HG03039 (cell line): Measurements from ENCODE around the gene SHROOM2.
"Not testable (repeated sequence)": the region's sequence is repeated elsewhere in the genome, so short reads cannot be mapped to it uniquely, and the experiment has no call there.

Experiments used
- ATAC-seq: cut with Tn5 transposase; IDR thresholded peaks from one replicate; pipeline ENCODE4 v1.9.1; 2021; ENCODE audit warnings: mild to moderate bottlenecking, moderate library complexity; ENCODE audit not compliant: unreplicated experiment

The SHROOM2 gene

GRCh38 chrX:9785944-9786797 lies at the start of gene SHROOM2:
TSS of gene SHROOM2 (plus strand) at chrX:9786429. CDS start at chrX:9786546, 117 bp downstream.
- ATAC-seq, result no peak

GRCh38 chrX:9737363-9737762 lies 48.9 kb upstream of the SHROOM2 start:
- ATAC-seq, result no peak

GRCh38 chrX:9738151-9738550 lies 48.1 kb upstream of the SHROOM2 start:
- ATAC-seq, result no peak

GRCh38 chrX:9739130-9739529 lies 47.1 kb upstream of the SHROOM2 start:
- no peak for ATAC-seq

- ATAC-seq, result no peak
These were observed 40.7 kb upstream of the SHROOM2 start for GRCh38 chrX:9745417-9746115.

GRCh38 chrX:9746148-9746888 lies 39.9 kb upstream of the SHROOM2 start:
- ATAC-seq, result no peak

- no peak for ATAC-seq
These were observed 38.6 kb upstream of the SHROOM2 start for GRCh38 chrX:9747644-9748043.

- no peak for ATAC-seq
These were observed 37.0 kb upstream of the SHROOM2 start for GRCh38 chrX:9749146-9749692.

GRCh38 chrX:9757366-9757765 lies 28.9 kb upstream of the SHROOM2 start:
- no peak for ATAC-seq

- no peak for ATAC-seq
These were observed 28.1 kb upstream of the SHROOM2 start for GRCh38 chrX:9758021-9758638.

GRCh38 chrX:9759337-9759736 lies 26.9 kb upstream of the SHROOM2 start:
- ATAC-seq, result no peak

- no peak for ATAC-seq
These were observed 21.0 kb upstream of the SHROOM2 start for GRCh38 chrX:9765072-9765736.

- ATAC-seq, result no peak
These were observed 20.5 kb upstream of the SHROOM2 start, which contains the start of gene GPR143 for GRCh38 chrX:9765737-9766097. TSS of gene GPR143 (minus strand) at chrX:9765847. CDS start at chrX:9765817, 30 bp downstream.

- no peak for ATAC-seq
These were observed 18.9 kb upstream of the SHROOM2 start for GRCh38 chrX:9767375-9767774.

- ATAC-seq, result not testable (repeated sequence)
These were observed 17.8 kb upstream of the SHROOM2 start for GRCh38 chrX:9768321-9768839.

GRCh38 chrX:9770319-9770718 lies 15.9 kb upstream of the SHROOM2 start:
- no peak for ATAC-seq

- no peak for ATAC-seq
These were observed 13.3 kb upstream of the SHROOM2 start for GRCh38 chrX:9772943-9773342.

- ATAC-seq, result no peak
These were observed 10.3 kb upstream of the SHROOM2 start for GRCh38 chrX:9775930-9776329.

- no peak for ATAC-seq
These were observed 4.3 kb upstream of the SHROOM2 start for GRCh38 chrX:9781941-9782340.

- no peak for ATAC-seq
These were observed 1.9 kb upstream of the SHROOM2 start for GRCh38 chrX:9784332-9784731.
